ENCODE data around the gene KCNAB1. TPM values are rescaled to one million over a fixed set of nuclear protein-coding genes. Genes with fewer than 3 reads are reported as not detected.

KCNAB1 gene
- total RNA-seq, 1 donor from 2014 or later, result not detected

- intact Hi-C loops (cut with micrococcal nuclease), result loop anchor here (1.0 to 10.0 kb wide), 4 partner anchors 191 to 652 kb away; partner anchors contain the start of genes GMPS and TIPARP
These were observed 362.6 kb downstream of the KCNAB1 start for GRCh38 chr3:156483002-156483401.

DNA sequence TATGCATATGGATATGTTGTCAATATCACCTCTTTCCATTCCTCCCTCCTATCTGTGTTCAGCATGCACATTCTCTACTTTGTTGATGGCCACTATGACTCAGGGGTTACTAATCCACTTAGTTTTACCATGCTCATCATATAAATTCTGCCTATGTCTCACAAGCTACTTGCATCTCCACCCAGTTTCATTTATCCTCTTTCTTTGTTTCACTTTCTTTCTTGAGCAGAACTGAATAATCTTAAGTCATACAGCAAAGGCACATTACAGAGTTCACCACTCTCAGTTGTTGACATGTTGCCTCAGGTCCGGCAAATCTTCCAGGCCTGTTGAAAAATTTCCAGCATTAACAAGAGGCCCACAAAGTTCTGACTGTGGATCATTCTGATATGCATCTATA lies 363.0 kb downstream of the KCNAB1 start:
- intact Hi-C loops (cut with micrococcal nuclease), result loop anchor here (1.0 to 10.0 kb wide), 4 partner anchors 191 to 651 kb away; partner anchors contain the start of genes GMPS and TIPARP

DNA sequence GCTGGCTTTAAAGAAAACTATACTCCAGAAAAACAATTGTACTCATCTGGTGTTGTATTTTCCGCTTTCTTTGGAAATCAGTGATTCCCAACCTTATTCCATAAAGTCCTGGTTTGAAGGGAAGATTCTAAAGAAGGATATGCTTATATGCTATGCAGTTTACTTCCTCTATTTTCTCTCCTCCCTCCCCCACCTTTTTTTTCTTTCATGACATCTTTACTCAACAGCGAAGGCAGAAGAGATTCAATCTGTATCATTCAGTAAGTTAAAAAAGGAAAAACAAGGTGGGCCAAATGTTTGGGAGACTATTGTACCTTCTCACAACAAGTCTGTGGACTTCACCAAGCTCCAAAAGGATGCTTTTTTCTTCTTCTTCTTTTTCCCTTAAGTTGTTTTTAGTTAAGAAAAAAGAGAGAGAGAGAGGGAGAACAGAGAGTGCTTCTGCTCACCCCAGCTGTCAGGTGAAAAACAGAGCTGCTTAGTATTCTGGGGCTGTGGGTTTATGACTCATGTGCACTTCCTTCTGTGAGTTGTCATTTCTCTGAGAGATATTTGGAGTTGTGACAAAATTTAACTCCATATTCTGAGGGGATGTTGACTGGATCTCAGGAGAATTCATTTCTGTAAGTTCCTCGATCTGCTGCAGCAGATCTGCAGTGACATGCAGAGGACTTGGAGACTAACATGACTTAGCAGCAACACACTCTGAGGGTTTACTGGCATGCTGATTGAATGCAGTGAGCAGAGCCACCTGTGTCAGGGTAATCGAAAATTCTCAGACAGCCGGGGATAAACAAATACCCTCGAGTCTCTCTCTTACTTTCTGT lies 363.8 kb downstream of the KCNAB1 start:
- intact Hi-C loops (cut with micrococcal nuclease), result loop anchor here (1.0 to 10.0 kb wide), 9 partner anchors 25 to 676 kb away; partner anchors contain the start of genes CCNL1, GMPS, SSR3 and TIPARP

GRCh38 chr3:156488767-156489166 lies 368.4 kb downstream of the KCNAB1 start:
- intact Hi-C loops (cut with micrococcal nuclease), result loop anchor here (10.0 kb wide), 1 partner anchor 614 kb away; the partner anchor contains the start of gene GMPS

DNA sequence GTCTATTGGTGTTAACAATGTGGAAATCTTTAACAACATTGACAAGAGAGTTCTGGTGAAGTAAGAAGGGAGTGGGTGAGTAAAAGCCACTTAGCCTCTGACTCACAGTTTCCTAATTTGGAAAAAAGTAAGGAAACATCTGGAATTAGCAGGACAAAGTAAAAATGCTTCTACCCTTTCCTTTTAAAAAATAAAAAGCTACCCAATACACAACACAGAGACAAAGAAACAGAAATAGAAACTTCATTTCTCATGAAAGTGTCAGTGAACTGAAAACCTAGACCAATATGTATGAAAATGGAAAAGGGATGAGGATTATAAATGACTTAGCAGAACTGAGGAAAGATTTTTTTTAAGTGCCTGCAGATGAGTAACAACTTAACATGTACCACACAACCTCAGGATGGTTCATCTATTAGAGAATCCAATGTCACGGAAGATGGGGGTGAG lies 369.1 kb downstream of the KCNAB1 start:
- intact Hi-C loops (cut with micrococcal nuclease), result loop anchor here (10.0 kb wide), 1 partner anchor 615 kb away; the partner anchor contains the start of gene GMPS

DNA sequence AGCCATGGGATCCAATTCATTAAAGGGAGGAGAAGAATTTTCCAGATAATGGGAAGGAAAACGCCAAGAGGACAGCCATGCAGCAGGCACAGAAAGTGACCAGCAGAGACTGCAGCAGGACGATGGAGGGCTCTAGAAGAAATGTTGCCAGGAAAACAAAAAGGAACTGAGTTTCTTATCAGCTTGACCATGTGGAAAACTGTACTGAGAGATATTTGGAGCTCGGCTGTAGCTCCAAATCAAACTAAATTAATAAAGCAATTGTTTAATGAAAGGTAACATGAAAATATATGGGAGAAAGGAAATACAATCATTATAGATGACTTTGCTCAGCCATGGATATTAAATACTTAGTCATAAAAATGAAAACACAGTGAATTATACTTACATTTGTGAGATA lies 370.8 kb downstream of the KCNAB1 start:
- intact Hi-C loops (cut with micrococcal nuclease), result no loop called here

DNA sequence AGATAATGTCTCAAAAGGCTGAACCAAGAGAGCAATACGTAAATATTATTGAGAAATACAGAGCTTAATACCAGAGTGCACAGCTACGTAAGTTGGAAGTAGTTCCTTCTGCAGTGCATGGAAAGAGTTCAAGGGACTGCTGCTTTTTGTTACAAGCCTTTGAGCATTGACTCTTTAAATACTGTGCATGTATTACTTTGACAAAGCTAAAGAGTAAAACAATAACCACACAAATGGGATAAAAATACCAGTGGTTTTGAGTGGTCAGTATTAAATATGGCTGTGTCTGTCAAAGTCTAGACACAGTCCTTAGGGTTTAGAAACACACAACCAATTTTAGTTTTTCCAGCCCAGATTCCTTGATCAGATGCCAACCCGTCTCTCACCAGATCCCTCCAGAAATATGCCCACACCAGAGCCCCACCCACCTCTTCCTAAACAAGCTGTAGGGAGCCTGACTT lies 372.5 kb downstream of the KCNAB1 start:
- intact Hi-C loops (cut with micrococcal nuclease), result no loop called here

DNA sequence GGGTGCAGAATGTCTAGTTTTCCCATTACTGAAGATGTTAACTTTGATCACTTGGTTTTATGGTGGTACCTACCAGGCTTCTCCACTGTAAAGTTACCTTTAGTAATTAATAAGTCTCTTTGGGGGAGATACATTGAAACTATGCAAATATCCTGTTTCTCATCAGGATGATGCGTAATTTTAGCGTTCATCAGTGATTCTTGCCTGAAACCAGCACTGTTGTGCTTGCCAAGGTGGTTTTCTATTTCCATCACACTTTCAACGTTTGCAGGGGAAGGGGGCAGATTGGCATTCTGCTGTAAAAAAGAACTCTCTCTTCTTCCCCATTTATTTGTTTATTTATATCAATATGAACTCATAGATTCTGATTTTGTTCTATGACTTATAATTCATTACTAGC lies 373.5 kb downstream of the KCNAB1 start:
- intact Hi-C loops (cut with micrococcal nuclease), result no loop called here

DNA sequence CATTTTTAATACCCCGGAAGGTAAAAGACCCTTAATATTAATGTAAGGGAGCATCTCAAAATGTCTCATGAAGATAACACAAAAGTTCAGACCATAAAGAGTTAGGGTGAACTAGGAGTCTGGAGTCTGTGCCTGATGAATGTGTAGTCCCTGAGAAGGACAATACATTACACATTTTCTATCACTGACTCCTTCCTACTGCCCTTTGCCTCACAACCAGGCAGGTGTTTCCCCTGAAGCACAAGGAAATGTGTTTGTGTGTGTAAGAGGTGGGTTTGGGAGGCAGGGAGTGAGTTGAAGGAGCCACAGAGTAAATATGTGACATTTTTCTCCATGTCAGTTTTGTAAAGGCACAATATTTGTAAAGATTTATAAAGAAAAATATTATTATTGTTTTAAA lies 375.4 kb downstream of the KCNAB1 start:
- intact Hi-C loops (cut with micrococcal nuclease), result no loop called here

DNA sequence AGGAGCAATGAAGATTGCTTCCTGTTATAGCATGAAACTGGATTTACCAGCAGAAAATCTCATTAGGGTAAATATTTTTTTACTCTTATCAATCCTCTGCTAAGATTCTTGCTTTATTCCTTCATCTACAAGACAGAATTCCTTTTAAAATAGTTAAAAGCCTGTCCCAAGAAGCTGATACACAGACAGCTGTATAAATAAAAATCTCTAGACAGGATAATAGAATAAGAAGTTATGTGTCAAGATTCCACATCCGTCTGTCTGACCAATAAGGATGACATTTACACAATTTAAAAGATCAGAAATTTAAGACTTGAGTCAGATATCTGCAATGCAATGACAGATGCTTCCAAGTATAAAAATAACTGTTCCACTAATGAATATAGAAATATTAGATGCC lies 376.9 kb downstream of the KCNAB1 start:
- intact Hi-C loops (cut with micrococcal nuclease), result no loop called here

- intact Hi-C loops (cut with micrococcal nuclease), result no loop called here
These were observed 377.9 kb downstream of the KCNAB1 start for GRCh38 chr3:156498307-156498706.

- intact Hi-C loops (cut with micrococcal nuclease), result loop anchor here (5.0 kb wide), 1 partner anchor 35 kb away; no protein-coding TSS in a partner anchor
These were observed 386.9 kb downstream of the KCNAB1 start for GRCh38 chr3:156507285-156507684.

DNA sequence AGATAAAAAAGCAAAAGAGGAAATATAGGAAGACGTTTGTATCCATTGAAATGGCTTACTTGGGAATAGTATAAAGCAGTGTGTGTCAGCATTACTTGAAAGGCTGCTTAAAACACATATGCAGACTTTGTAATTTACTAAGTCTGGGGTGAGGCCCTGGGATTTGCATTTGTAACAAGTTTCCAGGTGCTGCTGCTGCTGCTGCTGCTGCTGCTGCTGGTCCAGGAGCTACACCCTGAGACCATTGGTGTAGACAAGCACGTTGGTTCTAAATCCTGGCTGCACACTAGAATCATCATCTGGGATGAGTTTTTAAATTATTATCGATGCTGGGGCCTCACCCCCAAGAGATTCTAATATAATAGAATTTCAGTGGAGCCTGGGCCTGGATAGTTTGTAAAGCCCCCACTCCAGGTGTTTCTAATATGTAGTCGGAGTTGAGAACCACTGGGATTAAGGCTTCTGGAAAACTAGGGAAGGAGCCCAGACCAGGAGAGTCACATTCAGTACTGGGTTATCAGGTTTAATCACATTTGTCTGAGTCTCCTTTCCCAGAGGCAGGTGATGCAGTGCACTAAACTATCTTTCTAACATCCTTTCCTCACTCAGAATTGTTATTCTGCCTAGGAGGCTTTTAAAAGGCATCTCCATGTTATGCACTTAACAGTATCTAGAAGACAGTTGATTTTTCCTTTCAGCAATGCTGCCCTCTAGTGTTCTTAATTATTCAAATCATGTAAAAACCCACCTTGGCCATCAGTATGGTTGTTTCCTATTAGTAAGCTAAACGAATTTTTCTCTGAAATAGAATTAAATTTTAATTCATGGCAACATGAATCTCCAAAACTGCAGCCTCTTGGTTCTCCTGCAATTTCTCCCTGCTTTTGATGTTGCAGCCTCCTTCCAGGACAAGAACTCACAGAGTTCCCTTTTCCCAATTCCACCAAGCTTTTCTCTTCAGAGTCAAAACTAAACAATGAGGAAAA lies 389.1 kb downstream of the KCNAB1 start:
- intact Hi-C loops (cut with micrococcal nuclease), result loop anchor here (1.0 to 5.0 kb wide), 5 partner anchors 25 to 358 kb away; no protein-coding TSS in a partner anchor

- intact Hi-C loops (cut with micrococcal nuclease), result no loop called here
These were observed 391.8 kb downstream of the KCNAB1 start for GRCh38 chr3:156511987-156512677.

DNA sequence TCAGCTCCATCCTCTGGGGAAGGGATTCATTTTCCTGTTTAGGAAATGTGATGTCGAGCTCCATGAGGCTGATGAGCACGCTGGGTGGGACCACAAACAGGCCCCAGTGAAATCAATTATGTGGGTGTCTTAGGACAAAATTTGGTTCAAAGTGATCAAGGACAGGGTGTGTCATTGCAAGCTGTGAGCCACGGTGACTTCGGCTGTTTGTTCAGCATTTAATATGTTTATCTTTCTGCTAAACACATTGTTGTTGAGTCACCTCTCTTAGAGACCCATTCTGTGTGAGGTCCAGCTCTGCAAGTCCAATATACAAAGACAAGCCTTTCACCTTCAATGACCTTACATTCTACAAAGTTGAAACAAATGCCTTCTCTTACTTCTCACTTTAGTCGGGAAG lies 393.2 kb downstream of the KCNAB1 start:
- intact Hi-C loops (cut with micrococcal nuclease), result no loop called here

DNA sequence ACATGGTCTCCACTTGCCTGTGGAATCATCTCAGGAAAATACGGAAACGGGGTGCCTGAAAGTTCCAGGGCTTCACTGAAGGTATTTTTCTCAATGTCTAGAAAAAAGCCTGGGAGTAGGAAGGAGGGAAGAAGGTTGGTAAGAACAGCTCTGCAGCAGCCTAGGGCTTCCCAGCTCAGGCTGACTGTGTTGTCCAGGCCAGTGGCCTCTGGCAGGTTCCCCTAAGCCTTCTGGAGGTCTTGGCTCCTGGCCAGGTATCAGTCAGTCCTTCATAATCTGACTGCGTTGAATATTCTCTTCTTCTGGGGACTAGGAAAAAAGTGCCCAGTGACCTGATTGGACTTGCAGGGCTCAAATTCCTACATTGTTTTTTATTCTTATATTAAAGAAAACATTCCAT lies 395.9 kb downstream of the KCNAB1 start:
- intact Hi-C loops (cut with micrococcal nuclease), result no loop called here

DNA sequence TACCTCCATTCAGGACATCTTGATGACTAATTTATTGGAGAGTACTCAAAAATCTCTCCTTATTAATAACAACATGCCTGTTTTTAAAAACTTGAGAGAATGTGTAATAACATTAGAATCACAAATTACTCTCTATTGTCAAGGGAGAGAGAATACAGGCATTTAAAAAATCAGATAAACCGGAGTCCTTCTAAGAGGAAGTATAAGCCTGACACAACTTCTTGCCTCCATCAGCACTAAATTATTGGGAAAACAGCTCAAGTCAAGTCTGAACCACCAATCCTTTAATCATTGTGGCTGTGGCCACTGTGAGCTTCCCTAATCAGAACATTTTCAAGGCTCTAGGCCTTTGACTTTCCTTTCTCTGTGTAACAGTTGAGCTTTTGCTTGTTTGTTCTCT lies 396.6 kb downstream of the KCNAB1 start:
- intact Hi-C loops (cut with micrococcal nuclease), result no loop called here

DNA sequence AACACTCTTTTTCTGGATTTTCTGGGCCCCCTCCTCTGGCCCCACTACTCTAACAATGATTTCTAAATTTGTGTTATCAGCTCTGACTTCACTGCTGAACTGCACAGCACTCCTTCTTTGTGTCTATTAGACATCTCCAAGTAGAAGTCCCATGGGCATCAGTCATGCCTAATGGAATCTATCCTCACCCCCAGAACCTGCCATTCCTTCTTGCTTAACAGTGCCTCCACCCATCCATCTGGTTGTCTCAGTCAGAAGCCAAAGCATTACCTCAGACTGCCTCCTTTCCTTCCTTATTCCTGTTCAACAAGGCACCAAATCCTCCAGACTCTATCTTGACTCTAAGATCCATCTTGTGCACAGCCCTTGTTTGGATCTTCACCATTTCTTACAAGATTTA lies 398.3 kb downstream of the KCNAB1 start:
- intact Hi-C loops (cut with micrococcal nuclease), result no loop called here

- intact Hi-C loops (cut with micrococcal nuclease), result no loop called here
These were observed 399.4 kb downstream of the KCNAB1 start for GRCh38 chr3:156519758-156520162.

DNA sequence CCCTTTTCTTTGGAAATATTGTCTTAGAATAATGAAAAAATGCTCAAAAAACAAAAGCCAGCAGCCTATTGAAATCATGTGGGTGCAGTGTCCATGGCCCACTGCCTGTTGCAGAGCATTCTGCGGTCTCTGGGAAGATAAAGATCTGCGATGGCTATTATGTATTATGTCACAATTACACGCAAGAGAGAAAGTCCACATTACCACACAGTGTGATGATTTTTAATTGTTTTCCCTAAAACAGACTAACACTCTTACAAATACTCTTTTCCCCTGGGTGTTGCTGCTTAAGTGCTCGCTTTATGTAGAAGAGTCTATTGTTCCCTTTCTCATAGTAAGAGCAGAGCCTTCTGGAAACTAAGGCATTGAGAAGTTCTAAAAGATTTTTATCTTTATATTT lies 402.3 kb downstream of the KCNAB1 start:
- intact Hi-C loops (cut with micrococcal nuclease), result no loop called here

DNA sequence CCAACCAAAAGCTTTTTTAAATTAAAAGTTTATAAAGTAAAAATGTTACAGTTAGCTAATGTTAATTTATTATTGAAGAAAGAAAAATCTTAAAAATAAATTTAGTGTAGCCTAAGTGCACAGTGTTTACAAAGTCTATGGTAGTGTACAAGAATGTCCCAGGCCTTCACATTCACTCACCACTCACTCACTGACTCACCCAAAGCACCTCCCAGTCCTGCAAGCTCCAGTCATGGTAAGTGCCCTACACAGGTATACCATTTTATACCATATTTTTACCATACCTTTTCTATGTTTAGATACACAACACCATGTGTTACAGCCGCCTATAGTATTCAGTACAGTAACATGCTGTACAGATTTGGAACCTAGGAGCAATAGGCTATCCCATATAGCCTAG lies 405.4 kb downstream of the KCNAB1 start:
- intact Hi-C loops (cut with micrococcal nuclease), result loop anchor here (2.0 kb wide), 1 partner anchor 41 kb away; no protein-coding TSS in a partner anchor

Measured in T-helper 2 cell treated with Interferon-gamma antibody and Interleukin-4, amounts not matched to agents 100 ng/mL and 5 ng/mL, for 36 hours (primary cell).